Retinal pigment epithelial cell (primary cell): ENCODE results near the gene DLK2.
A peak's percentile ranks its signal among the peaks of the same experiment; 100 is the strongest.
"Not testable (repeated sequence)": the region's sequence is repeated elsewhere in the genome, so short reads cannot be mapped to it uniquely, and the experiment has no call there.

Experiments
- DNase-seq: peaks from one replicate; pipeline ENCODE4 v3.0.0-alpha.2; 2010; ENCODE audit warnings: low read depth
- H3K4me3 ChIP-seq: 2 replicates; pipeline ENCODE4 v1.5.1; 2011; ENCODE audit warnings: mild to moderate bottlenecking, low read length, control low read depth, moderate library complexity
- TF ChIP-seq, protein P1 (sequence below): conservative IDR thresholded peaks from 2 replicates; pipeline ENCODE4 v1.5.1; 2011; ENCODE audit warnings: low read depth, low read length, control low read depth, inconsistent platforms

DLK2 gene, protein sequence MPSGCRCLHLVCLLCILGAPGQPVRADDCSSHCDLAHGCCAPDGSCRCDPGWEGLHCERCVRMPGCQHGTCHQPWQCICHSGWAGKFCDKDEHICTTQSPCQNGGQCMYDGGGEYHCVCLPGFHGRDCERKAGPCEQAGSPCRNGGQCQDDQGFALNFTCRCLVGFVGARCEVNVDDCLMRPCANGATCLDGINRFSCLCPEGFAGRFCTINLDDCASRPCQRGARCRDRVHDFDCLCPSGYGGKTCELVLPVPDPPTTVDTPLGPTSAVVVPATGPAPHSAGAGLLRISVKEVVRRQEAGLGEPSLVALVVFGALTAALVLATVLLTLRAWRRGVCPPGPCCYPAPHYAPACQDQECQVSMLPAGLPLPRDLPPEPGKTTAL

DNA sequence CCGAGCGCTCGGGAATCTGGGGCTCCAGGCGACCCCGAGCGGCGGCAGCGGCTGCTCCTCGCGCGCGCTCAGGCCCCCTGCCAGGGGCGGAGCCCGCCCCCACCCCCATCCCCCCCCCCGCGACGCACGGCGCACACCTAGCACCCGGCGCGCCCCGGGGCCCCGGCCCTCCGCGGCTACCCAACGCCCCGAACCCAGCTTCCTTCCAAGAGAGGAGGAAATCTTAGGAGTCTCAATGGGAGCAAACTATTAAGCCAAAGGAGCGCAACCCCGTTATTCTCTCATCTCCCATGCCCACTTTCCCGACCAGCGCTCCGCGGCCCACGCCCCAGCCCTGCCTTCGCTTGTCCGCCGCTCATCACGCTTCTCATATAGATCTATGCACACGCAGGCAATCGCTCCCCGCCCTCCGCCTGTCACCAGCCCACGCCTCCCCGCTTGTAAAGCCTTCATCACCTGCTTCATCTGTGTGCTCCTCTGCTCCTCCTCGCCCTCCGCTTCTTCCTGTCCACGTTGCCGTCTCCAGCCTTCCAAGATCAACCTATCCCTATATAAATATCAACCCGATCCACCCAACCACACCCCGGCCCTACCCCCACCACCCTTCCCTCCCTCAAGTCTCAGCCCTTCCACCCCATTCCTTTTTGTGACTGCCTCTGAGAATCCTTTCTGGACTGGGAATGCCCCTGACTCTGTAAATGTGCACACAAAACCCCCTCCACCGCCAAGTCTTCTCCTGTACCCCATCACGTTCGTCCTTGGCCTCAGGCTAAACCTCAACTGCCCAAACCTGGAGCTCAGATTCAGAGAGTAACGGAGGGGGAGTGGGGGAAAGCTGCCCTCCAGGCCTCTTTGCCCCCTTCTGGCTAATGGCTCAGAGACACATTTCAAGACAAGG lies at the start of gene DLK2:
TSS of gene DLK2 (minus strand) at position 18 of the 898 bp plus-strand sequence. CDS start 723 bp downstream, outside the sequence.
- TF ChIP-seq, protein P1, sequence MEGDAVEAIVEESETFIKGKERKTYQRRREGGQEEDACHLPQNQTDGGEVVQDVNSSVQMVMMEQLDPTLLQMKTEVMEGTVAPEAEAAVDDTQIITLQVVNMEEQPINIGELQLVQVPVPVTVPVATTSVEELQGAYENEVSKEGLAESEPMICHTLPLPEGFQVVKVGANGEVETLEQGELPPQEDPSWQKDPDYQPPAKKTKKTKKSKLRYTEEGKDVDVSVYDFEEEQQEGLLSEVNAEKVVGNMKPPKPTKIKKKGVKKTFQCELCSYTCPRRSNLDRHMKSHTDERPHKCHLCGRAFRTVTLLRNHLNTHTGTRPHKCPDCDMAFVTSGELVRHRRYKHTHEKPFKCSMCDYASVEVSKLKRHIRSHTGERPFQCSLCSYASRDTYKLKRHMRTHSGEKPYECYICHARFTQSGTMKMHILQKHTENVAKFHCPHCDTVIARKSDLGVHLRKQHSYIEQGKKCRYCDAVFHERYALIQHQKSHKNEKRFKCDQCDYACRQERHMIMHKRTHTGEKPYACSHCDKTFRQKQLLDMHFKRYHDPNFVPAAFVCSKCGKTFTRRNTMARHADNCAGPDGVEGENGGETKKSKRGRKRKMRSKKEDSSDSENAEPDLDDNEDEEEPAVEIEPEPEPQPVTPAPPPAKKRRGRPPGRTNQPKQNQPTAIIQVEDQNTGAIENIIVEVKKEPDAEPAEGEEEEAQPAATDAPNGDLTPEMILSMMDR, result no peak
- no peak for DNase-seq
- peak within 1 kb of the TSS; percentile 42 for H3K4me3 ChIP-seq

DNA sequence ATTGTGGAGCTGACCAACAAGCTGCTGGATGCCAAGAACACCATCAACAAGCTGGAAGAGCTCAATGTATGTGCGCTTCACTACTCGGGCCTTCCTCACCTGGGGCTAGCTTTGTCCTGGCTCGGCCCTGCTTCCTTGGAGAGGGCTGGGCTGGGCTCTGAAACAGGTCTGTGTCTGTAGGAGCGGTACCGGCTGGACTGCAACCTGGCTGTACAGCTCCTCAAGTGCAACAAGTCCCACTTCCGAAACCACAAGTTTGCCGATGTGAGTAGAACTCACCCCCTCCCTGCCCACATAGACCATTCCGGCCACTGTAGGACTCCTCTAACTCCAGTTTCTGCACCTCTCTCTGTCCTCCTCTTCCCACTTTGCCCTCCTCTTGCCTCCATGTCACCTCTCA lies 48.1 kb upstream of the DLK2 start:
- TF ChIP-seq, protein P1, result no peak
- DNase-seq, result no peak
- H3K4me3 ChIP-seq, result no peak overlapping the region

- TF ChIP-seq, protein P1, result no peak
- DNase-seq, result no peak
These were observed 47.3 kb upstream of the DLK2 start for GRCh38 chr6:43502666-43503065.

DNA sequence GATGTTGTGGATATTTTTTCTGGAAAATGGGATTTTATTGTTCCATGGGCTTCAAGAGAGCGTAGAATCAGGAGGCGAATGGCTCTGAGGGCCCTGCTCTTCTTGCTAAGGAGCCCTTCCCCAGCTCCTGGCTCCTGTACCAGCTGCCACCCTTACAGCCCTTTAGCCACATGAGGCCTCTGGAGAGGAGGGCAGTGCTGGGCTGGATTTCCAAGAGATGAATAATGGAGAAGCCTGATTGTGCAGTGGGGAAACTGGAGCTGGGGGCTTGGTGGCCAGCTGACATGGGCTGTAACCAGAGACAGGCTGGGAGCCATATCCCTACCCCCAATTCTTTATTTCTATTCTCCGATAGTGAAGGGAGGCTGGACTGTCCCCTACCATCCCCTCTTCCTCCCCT lies 45.6 kb upstream of the DLK2 start:
- no peak overlapping the region for H3K4me3 ChIP-seq
- no peak for DNase-seq
- TF ChIP-seq, protein P1, result no peak

More at GRCh38 chr6:43502666-43503065, 47.3 kb upstream of the DLK2 start:
- H3K4me3 ChIP-seq, result no peak overlapping the region

DNA sequence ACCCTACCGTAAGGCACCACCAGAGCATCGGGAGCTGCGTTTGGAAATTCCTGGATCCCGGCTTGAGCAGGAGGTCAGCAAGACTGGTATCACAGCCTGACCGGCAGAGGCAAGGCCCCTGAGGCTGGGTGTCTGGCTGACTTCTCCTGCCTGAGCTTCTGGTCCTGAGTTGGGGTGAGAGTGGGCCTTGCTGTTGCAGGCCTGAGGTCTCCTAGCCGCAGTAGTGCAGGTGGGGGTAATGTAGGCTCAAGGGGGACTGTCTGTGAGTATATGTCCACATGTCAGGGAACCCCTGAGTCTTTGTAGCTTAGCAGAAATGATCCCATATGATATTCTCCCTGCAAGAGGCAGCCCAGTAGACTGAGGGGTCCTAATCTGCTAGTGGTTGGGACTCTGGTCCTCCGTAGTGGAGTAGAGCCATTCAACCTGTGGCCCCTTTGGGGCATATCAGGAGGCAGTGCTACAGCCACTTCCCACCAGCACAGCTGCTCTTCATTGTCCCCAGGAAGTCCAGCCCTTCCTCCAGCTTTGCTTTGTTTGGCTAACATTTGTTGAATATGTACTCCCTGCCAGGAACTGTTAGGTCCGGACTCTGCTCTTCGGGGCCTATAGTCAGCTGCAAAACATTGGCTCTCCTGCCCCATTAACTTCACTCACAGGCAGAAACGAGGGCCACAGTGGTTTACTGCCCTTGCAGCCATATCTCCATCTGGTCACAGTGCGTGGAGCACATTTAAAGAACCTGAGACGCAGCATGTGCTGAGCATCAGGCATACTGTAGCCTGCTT lies 43.9 kb upstream of the DLK2 start:
- H3K4me3 ChIP-seq, result no peak overlapping the region
- TF ChIP-seq, protein P1, result no peak
- DNase-seq, result no peak

DNA sequence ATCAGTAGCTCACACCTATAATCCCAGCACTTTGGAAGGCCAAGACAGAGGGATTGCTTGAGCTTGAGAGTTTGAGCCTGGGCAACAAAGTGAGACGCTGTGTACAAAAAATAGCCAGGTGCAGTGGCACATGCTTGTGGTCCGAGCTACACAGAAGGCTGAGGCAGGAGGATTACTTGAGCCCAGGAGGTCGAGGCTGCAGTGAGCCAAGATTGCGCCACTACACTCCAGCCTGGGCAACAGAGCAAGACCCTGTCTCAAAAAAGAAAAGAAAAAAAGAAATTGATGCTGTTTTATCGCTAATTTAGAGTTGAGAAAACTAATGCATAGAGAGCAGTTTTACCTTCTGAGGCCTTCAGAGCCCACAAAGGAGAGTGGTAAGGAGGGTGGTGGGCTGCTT lies 42.9 kb upstream of the DLK2 start:
- DNase-seq, result not testable (repeated sequence)

DNA sequence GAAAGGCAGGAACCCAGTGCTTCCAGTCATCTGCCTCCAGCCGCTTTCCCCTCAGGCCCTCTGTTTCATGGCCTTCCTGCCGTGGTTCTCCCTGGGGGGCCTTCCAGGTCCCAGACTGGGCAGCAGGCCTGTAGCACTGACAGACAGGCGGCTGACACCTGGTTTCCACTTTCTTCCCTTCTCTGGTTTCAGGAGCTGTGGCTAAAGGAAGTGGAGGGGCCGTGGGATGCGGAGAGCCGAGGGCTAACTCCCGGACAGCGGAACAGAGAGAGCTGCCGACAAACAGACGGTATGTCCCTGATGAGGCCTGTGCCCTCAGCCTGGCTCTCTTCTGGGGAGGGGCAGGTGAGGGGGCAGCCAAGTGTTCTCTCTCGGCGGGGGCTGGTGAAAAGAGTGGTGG lies 42.3 kb upstream of the DLK2 start:
- H3K4me3 ChIP-seq, result no peak overlapping the region
- TF ChIP-seq, protein P1, result no peak
- no peak for DNase-seq

More for the DNA sequence above, 42.9 kb upstream of the DLK2 start:
- not testable (repeated sequence) for H3K4me3 ChIP-seq
